GM19395 (cell line): ENCODE results near the gene ALX4.

Experiments used
- ATAC-seq: cut with Tn5 transposase; IDR thresholded peaks from one replicate; pipeline ENCODE4 v1.9.1; 2021; ENCODE audit warnings: mild to moderate bottlenecking, moderate library complexity; ENCODE audit not compliant: unreplicated experiment

The ALX4 gene

GRCh38 chr11:44269369-44270351 is 40.3 kb downstream of the ALX4 start:
- no peak for ATAC-seq

GRCh38 chr11:44268614-44269080 is 41.3 kb downstream of the ALX4 start:
- ATAC-seq, result no peak

GRCh38 chr11:44267750-44268613 is 42.0 kb downstream of the ALX4 start:
- ATAC-seq, result no peak

GRCh38 chr11:44267006-44267749 is 42.8 kb downstream of the ALX4 start:
- ATAC-seq, result no peak

GRCh38 chr11:44266056-44266780 is 43.7 kb downstream of the ALX4 start:
- ATAC-seq, result no peak

GRCh38 chr11:44264761-44265160 is 45.2 kb downstream of the ALX4 start:
- no peak for ATAC-seq

GRCh38 chr11:44264438-44264749 is 45.5 kb downstream of the ALX4 start:
- ATAC-seq, result no peak

- ATAC-seq, result no peak
Observed at GRCh38 chr11:44263738-44264437, 46.1 kb downstream of the ALX4 start.

- no peak for ATAC-seq
Observed at GRCh38 chr11:44261800-44262591, 47.9 kb downstream of the ALX4 start.

GRCh38 chr11:44260081-44260480 is 49.9 kb downstream of the ALX4 start:
- no peak for ATAC-seq

GRCh38 chr11:44258839-44259420 is 51.0 kb downstream of the ALX4 start:
- ATAC-seq, result no peak

- ATAC-seq, result no peak
Observed at GRCh38 chr11:44258190-44258489, 51.8 kb downstream of the ALX4 start.

GRCh38 chr11:44257338-44258189 is 52.4 kb downstream of the ALX4 start:
- no peak for ATAC-seq

GRCh38 chr11:44256673-44257291 is 53.2 kb downstream of the ALX4 start:
- ATAC-seq, result no peak

- no peak for ATAC-seq
Observed at GRCh38 chr11:44255406-44256071, 54.4 kb downstream of the ALX4 start.

GRCh38 chr11:44252999-44253602 is 56.8 kb downstream of the ALX4 start:
- no peak for ATAC-seq
